Lower leg skin (tissue), 3 donors: ENCODE results near the gene CMTM8.

Source experiments
- POLR2A ChIP-seq, 2 donors: fragments of 450-650 bp; IDR thresholded peaks; one replicate each; pipeline ENCODE4 v1.6.1; 2016 to 2017; ENCODE audit warnings: antibody characterized with exemption in 2 of 2, mild to moderate bottlenecking in 1 of 2, moderate library complexity in 1 of 2
- TF ChIP-seq, protein P1 (sequence below), 3 donors: fragments of 450-650 bp; IDR thresholded peaks; one replicate each; pipeline ENCODE4 v1.5.1; 2016; ENCODE audit warnings: antibody characterized with exemption in 3 of 3, mild to moderate bottlenecking in 3 of 3, moderate library complexity in 2 of 3

DNA sequence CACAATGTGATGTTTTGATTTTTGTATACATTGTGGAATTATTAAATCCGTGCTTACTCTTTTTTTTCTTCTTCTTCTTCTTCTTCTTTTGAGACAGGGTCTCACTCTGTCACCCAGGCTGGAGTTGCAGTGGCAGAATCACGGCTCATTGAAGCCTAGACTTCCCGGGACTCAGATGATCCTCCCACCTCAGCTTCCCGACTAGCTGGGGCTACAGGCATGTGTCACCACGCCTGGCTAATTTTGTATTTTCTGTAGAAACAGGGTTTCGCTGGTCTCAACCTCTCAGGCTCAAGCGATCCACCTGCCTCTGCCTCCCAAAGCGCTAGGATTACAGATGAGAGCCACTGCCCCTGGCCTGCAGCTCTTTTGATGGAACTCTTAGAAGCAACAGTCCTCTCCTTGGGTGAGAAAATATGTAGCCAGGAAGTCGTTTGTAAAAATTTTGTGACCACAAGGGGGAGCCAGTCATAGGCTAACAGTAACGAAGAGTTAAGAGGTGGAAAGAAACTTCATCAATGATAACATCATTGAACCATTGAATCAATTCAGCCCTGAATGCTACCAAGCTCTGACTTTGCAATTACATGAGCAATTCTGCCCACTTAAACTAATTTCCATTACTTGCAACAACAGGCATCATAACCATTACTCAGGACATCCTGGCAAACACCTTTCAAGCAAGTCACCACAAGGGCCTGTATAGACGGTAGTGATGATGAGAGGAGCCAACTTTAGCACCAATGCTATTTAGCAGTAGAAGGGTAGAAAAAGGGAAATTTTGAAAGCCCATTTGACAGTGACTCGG is 136.5 kb downstream of the CMTM8 start:
- TF ChIP-seq, protein P1, sequence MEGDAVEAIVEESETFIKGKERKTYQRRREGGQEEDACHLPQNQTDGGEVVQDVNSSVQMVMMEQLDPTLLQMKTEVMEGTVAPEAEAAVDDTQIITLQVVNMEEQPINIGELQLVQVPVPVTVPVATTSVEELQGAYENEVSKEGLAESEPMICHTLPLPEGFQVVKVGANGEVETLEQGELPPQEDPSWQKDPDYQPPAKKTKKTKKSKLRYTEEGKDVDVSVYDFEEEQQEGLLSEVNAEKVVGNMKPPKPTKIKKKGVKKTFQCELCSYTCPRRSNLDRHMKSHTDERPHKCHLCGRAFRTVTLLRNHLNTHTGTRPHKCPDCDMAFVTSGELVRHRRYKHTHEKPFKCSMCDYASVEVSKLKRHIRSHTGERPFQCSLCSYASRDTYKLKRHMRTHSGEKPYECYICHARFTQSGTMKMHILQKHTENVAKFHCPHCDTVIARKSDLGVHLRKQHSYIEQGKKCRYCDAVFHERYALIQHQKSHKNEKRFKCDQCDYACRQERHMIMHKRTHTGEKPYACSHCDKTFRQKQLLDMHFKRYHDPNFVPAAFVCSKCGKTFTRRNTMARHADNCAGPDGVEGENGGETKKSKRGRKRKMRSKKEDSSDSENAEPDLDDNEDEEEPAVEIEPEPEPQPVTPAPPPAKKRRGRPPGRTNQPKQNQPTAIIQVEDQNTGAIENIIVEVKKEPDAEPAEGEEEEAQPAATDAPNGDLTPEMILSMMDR (IDR thresholded peaks at IDR 0.05) = no peak
- TF ChIP-seq POLR2A (IDR thresholded peaks at IDR 0.05) = no peak
